ENCODE measurements around the gene SLC15A2.

DNA sequence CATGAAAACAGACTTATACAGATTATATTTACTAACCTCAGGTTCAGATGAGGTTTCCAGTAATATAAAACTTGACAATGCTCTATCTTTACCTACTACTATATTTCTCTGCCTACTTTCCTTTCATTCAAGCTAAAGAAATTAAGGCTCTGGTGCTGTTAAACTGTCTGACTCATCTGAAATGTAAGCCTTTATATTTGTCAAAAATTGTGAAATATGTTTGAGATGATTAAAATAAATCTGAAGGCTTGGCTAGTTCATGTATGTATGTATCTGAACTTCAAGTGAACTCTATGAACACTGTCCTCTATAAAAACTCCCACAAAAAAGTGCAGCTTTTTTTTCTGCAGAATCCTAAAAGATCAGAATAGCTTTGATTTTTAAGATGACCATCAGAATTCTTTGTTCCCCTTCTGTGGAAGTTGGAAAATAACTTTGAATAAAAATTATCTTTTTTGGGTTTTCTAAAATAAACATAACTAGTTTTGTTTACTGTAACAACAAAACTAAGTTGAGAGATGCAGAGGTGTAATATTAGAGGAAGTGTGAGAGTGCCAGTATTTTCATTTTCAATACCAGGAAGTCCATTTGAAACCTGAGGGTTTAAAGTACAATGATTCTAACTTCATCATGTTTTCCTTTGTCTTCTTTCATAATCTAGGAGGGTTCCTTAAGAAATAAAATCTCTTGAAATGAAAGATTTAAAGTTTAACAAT, 85.7 kb downstream of the SLC15A2 start:
- TF ChIP-seq, protein P1, sequence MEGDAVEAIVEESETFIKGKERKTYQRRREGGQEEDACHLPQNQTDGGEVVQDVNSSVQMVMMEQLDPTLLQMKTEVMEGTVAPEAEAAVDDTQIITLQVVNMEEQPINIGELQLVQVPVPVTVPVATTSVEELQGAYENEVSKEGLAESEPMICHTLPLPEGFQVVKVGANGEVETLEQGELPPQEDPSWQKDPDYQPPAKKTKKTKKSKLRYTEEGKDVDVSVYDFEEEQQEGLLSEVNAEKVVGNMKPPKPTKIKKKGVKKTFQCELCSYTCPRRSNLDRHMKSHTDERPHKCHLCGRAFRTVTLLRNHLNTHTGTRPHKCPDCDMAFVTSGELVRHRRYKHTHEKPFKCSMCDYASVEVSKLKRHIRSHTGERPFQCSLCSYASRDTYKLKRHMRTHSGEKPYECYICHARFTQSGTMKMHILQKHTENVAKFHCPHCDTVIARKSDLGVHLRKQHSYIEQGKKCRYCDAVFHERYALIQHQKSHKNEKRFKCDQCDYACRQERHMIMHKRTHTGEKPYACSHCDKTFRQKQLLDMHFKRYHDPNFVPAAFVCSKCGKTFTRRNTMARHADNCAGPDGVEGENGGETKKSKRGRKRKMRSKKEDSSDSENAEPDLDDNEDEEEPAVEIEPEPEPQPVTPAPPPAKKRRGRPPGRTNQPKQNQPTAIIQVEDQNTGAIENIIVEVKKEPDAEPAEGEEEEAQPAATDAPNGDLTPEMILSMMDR (IDR thresholded peaks at IDR 0.05): no peak
- TF ChIP-seq POLR2A (IDR thresholded peaks at IDR 0.05): no peak

Measured in vagina (tissue), 2 donors.